Measurements from ENCODE around the gene P2RY14.

Gene P2RY14

DNA sequence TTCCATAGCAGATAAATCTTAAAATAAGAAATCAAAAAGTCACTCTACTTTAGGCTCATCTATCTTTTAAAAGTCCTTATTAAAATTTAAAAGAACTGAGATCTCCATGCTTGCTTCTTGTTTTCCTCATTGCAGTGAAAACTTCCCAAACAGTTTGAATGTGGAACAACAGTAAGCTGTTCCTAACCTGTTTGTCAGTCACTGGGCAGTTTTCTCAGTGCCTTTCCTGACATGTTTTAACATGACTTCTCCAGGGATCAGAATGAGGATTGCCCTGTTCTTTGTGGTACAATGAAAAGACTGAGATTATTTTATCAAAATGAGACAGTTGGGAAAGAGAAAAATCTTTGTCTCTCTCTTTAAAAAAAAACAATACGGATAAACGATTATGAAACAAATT lies 37.5 kb upstream of the P2RY14 start:
- CTCF ChIA-PET = no interaction called here
- TF ChIP-seq ZNF677 (tag by site-specific recombination; IDR thresholded peaks at IDR 0.05) (peak; percentile 79; the same call in 1 of the 2 replicates), EGR2 (tag by site-specific recombination; IDR thresholded peaks at IDR 0.05; ENCODE audit: low read depth) (no peak), ZNF155 (tag by site-specific recombination; IDR thresholded peaks at IDR 0.05) (no peak)
- Histone ChIP-seq H3K36me3 (ENCODE audit: control insufficient read depth in 2 of 2, insufficient read depth in 1 of 2, low read length in 2 of 2) (no peaks in the 10 kb centered on the region), H3K4me1 (ENCODE audit: control insufficient read depth, insufficient read depth, low read length) (no peaks in the 10 kb centered on the region), H3K27ac (ENCODE audit: extremely low read depth, low read depth, low read length) (no peak overlapping the region), H3K9me3 (ENCODE audit: control insufficient read depth, insufficient read depth, low read depth, low read length) (no peaks in the 10 kb centered on the region), H3K4me3 (ENCODE audit: low read depth, low read length) (no peak overlapping the region; the same call in 1 of the 2 replicates)
- POLR2A ChIA-PET = no interaction called here

- CTCF ChIA-PET = no interaction called here
- H3K4me1 ChIP-seq (ENCODE audit: control insufficient read depth, insufficient read depth, low read length) = no peaks in the 10 kb centered on the region
- TF ChIP-seq, protein P1, sequence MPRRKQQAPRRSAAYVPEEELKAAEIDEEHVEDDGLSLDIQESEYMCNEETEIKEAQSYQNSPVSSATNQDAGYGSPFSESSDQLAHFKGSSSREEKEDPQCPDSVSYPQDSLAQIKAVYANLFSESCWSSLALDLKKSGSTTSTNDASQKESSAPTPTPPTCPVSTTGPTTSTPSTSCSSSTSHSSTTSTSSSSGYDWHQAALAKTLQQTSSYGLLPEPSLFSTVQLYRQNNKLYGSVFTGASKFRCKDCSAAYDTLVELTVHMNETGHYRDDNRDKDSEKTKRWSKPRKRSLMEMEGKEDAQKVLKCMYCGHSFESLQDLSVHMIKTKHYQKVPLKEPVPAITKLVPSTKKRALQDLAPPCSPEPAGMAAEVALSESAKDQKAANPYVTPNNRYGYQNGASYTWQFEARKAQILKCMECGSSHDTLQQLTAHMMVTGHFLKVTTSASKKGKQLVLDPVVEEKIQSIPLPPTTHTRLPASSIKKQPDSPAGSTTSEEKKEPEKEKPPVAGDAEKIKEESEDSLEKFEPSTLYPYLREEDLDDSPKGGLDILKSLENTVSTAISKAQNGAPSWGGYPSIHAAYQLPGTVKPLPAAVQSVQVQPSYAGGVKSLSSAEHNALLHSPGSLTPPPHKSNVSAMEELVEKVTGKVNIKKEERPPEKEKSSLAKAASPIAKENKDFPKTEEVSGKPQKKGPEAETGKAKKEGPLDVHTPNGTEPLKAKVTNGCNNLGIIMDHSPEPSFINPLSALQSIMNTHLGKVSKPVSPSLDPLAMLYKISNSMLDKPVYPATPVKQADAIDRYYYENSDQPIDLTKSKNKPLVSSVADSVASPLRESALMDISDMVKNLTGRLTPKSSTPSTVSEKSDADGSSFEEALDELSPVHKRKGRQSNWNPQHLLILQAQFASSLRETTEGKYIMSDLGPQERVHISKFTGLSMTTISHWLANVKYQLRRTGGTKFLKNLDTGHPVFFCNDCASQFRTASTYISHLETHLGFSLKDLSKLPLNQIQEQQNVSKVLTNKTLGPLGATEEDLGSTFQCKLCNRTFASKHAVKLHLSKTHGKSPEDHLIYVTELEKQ (tag by site-specific recombination; IDR thresholded peaks at IDR 0.05; ENCODE audit: borderline replicate concordance) = no peak
- TF ChIP-seq ZNF843 (tag by site-specific recombination; IDR thresholded peaks at IDR 0.05) (no peak), YY1 (tag by site-specific recombination; IDR thresholded peaks at IDR 0.05) (no peak), ZBTB49 (tag by site-specific recombination; IDR thresholded peaks at IDR 0.05; ENCODE audit: low read depth) (no peak), EGR2 (tag by site-specific recombination; IDR thresholded peaks at IDR 0.05; ENCODE audit: low read depth) (no peak), ZXDB (tag by site-specific recombination; IDR thresholded peaks at IDR 0.05) (no peak), REPIN1 (tag by site-specific recombination; IDR thresholded peaks at IDR 0.05; ENCODE audit: low read depth) (no peak), ZFP69B (tag by site-specific recombination; IDR thresholded peaks at IDR 0.05) (no peak), ZNF677 (tag by site-specific recombination; IDR thresholded peaks at IDR 0.05) (no peak), KLF10 (tag by site-specific recombination; IDR thresholded peaks at IDR 0.05) (no peak)
- TF ChIP-seq, protein P2, sequence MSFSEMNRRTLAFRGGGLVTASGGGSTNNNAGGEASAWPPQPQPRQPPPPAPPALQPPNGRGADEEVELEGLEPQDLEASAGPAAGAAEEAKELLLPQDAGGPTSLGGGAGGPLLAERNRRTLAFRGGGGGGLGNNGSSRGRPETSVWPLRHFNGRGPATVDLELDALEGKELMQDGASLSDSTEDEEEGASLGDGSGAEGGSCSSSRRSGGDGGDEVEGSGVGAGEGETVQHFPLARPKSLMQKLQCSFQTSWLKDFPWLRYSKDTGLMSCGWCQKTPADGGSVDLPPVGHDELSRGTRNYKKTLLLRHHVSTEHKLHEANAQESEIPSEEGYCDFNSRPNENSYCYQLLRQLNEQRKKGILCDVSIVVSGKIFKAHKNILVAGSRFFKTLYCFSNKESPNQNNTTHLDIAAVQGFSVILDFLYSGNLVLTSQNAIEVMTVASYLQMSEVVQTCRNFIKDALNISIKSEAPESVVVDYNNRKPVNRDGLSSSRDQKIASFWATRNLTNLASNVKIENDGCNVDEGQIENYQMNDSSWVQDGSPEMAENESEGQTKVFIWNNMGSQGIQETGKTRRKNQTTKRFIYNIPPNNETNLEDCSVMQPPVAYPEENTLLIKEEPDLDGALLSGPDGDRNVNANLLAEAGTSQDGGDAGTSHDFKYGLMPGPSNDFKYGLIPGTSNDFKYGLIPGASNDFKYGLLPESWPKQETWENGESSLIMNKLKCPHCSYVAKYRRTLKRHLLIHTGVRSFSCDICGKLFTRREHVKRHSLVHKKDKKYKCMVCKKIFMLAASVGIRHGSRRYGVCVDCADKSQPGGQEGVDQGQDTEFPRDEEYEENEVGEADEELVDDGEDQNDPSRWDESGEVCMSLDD (tag by site-specific recombination; IDR thresholded peaks at IDR 0.05) = no peak
- no peaks in the 10 kb centered on the region for H3K9me3 ChIP-seq (ENCODE audit: control insufficient read depth, insufficient read depth, low read depth, low read length)
- H3K27ac ChIP-seq (ENCODE audit: extremely low read depth, low read depth, low read length) = no peak overlapping the region
- H3K4me3 ChIP-seq (ENCODE audit: low read depth, low read length) = no peak overlapping the region; the same call in 1 of the 2 replicates
- no peaks in the 10 kb centered on the region for H3K36me3 ChIP-seq (ENCODE audit: control insufficient read depth in 2 of 2, insufficient read depth in 1 of 2, low read length in 2 of 2)
- POLR2A ChIA-PET = no interaction called here
Observed at GRCh38 chr3:151315136-151315535, 36.8 kb upstream of the P2RY14 start.

DNA sequence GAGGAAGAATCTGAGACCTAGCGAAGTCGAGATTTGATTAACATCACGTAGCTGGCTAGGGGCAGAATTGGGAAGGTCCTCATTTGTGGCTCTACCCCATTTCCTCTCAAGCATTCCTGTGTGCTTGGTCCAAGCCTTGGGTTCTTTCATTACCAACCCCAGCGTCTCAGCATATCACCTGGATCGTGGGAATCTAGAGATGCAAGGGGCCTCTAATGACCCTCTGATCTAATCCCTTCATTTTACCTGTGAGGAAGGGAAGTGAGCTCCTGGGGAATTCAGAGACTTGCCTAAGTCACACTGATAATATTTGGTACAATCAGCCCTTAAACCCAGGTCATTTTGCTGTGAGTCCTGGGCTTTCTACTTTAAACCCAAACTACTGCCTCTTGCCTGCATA lies 36.3 kb upstream of the P2RY14 start:
- no peaks in the 10 kb centered on the region for H3K4me1 ChIP-seq (ENCODE audit: control insufficient read depth, insufficient read depth, low read length)
- H3K9me3 ChIP-seq (ENCODE audit: control insufficient read depth, insufficient read depth, low read depth, low read length) = no peaks in the 10 kb centered on the region
- CTCF ChIA-PET = no interaction called here
- H3K36me3 ChIP-seq (ENCODE audit: control insufficient read depth in 2 of 2, insufficient read depth in 1 of 2, low read length in 2 of 2) = no peaks in the 10 kb centered on the region
- POLR2A ChIA-PET = no interaction called here
- H3K27ac ChIP-seq (ENCODE audit: extremely low read depth, low read depth, low read length) = no peak overlapping the region
- no peak overlapping the region for H3K4me3 ChIP-seq (ENCODE audit: low read depth, low read length)
- TF ChIP-seq ZNF335 (tag by site-specific recombination; conservative IDR thresholded peaks at IDR 0.05) (no peak), AEBP2 (tag by site-specific recombination; IDR thresholded peaks at IDR 0.05; ENCODE audit: borderline replicate concordance) (no peak), ZBTB7A (tag by site-specific recombination; IDR thresholded peaks at IDR 0.05; ENCODE audit: low read depth) (no peak)
- TF ChIP-seq, protein P3, sequence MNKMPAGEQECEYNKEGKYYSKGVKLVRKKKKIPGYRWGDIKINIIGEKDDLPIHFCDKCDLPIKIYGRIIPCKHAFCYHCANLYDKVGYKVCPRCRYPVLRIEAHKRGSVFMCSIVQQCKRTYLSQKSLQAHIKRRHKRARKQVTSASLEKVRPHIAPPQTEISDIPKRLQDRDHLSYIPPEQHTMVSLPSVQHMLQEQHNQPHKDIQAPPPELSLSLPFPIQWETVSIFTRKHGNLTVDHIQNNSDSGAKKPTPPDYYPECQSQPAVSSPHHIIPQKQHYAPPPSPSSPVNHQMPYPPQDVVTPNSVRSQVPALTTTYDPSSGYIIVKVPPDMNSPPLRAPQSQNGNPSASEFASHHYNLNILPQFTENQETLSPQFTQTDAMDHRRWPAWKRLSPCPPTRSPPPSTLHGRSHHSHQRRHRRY (tag by site-specific recombination; IDR thresholded peaks at IDR 0.05) = no peak
